Liver (tissue), 3 donors: Measurements from ENCODE around the gene OR1L6.

Source experiments
- CTCF ChIP-seq: fragments of 150-350 bp; IDR thresholded peaks from 2 replicates; pipeline ENCODE4 v1.5.1; 2017; ENCODE audit warnings: improper control_type of control experiment, low read depth, low read length; ENCODE audit not compliant: missing input control
- EGR1 ChIP-seq, 2 donors: IDR thresholded peaks; 2 replicates each; pipeline ENCODE4 v1.6.1; 2016 to 2018; ENCODE audit warnings: antibody characterized with exemption in 2 of 2, low read depth in 2 of 2
- FOXA1 ChIP-seq: IDR thresholded peaks from 2 replicates; pipeline ENCODE4 v1.6.1; 2016; ENCODE audit warnings: antibody characterized with exemption
- FOXA2 ChIP-seq: IDR thresholded peaks from 2 replicates; pipeline ENCODE4 v1.6.1; 2016; ENCODE audit warnings: antibody characterized with exemption
- GABPA ChIP-seq, 2 donors: IDR thresholded peaks in 1 of 2; conservative IDR thresholded peaks in 1 of 2; 2 replicates each; pipeline ENCODE4 v1.6.1; 2016; ENCODE audit warnings: antibody characterized with exemption in 2 of 2, mild to moderate bottlenecking in 1 of 2, moderate library complexity in 1 of 2
- HNF4G ChIP-seq: IDR thresholded peaks from 2 replicates; pipeline ENCODE4 v1.6.1; 2016; ENCODE audit warnings: antibody characterized with exemption
- JUND ChIP-seq, 2 donors: IDR thresholded peaks; 2 replicates each; pipeline ENCODE4 v1.6.1; 2016; ENCODE audit warnings: antibody characterized with exemption in 2 of 2
- MAX ChIP-seq: IDR thresholded peaks from 2 replicates; pipeline ENCODE4 v1.6.1; 2016; ENCODE audit warnings: antibody characterized with exemption
- RAD21 ChIP-seq, 2 donors: IDR thresholded peaks; 2 replicates each; pipeline ENCODE4 v1.6.1; 2016; ENCODE audit warnings: antibody characterized with exemption in 2 of 2, mild to moderate bottlenecking in 2 of 2
- SP1 ChIP-seq: IDR thresholded peaks from 2 replicates; pipeline ENCODE4 v1.6.1; 2018; ENCODE audit warnings: antibody characterized with exemption, mild to moderate bottlenecking
- YY1 ChIP-seq: IDR thresholded peaks from 2 replicates; pipeline ENCODE4 v1.6.1; 2016; ENCODE audit warnings: antibody characterized with exemption, mild to moderate bottlenecking
- ZBTB33 ChIP-seq: IDR thresholded peaks from 2 replicates; pipeline ENCODE4 v1.6.1; 2016; ENCODE audit warnings: antibody characterized with exemption
- TF ChIP-seq, protein P1 (sequence below): IDR thresholded peaks from 2 replicates; pipeline ENCODE4 v1.6.1; 2016; ENCODE audit warnings: antibody characterized with exemption, mild to moderate bottlenecking
- TF ChIP-seq, protein P2 (sequence below): IDR thresholded peaks from 2 replicates; pipeline ENCODE4 v1.6.1; 2016; ENCODE audit warnings: antibody characterized with exemption
- donor health status: healthy.
- donor health status: healthy.

DNA sequence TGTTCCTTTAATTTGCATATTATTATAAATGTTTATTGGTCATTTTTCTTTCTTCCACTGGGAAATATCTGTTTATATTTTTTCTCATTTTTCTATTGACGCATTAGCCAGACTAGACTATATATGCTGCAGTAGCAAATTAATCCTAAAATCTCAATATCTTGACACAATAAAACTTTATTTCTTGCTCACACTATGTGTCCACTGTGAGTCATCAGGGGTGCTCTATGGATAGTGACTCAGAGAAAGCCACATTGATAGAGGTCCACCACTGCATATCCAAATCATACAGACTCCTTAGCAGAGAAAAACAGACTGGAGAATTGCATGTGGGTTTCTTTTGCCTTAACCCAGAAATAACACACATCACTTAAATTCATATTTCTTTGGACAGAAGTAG lies 46.4 kb upstream of the OR1L6 start:
- TF ChIP-seq, protein P1, sequence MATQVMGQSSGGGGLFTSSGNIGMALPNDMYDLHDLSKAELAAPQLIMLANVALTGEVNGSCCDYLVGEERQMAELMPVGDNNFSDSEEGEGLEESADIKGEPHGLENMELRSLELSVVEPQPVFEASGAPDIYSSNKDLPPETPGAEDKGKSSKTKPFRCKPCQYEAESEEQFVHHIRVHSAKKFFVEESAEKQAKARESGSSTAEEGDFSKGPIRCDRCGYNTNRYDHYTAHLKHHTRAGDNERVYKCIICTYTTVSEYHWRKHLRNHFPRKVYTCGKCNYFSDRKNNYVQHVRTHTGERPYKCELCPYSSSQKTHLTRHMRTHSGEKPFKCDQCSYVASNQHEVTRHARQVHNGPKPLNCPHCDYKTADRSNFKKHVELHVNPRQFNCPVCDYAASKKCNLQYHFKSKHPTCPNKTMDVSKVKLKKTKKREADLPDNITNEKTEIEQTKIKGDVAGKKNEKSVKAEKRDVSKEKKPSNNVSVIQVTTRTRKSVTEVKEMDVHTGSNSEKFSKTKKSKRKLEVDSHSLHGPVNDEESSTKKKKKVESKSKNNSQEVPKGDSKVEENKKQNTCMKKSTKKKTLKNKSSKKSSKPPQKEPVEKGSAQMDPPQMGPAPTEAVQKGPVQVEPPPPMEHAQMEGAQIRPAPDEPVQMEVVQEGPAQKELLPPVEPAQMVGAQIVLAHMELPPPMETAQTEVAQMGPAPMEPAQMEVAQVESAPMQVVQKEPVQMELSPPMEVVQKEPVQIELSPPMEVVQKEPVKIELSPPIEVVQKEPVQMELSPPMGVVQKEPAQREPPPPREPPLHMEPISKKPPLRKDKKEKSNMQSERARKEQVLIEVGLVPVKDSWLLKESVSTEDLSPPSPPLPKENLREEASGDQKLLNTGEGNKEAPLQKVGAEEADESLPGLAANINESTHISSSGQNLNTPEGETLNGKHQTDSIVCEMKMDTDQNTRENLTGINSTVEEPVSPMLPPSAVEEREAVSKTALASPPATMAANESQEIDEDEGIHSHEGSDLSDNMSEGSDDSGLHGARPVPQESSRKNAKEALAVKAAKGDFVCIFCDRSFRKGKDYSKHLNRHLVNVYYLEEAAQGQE: no peak
- TF ChIP-seq YY1 (no peak), CTCF (no peak), GABPA (IDR thresholded peaks at IDR 0.05 in 1 of 2, conservative IDR thresholded peaks at IDR 0.05 in 1 of 2) (no peak), FOXA2 (no peak), RAD21 (IDR thresholded peaks at IDR 0.05) (no peak), MAX (no peak), FOXA1 (no peak), EGR1 (IDR thresholded peaks at IDR 0.05; ENCODE audit: low read depth in 2 of 2) (no peak), SP1 (no peak), HNF4G (no peak), ZBTB33 (no peak), JUND (IDR thresholded peaks at IDR 0.05) (no peak)
- TF ChIP-seq, protein P2, sequence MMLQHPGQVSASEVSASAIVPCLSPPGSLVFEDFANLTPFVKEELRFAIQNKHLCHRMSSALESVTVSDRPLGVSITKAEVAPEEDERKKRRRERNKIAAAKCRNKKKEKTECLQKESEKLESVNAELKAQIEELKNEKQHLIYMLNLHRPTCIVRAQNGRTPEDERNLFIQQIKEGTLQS: no peak
